GM19438 (cell line): Measurements from ENCODE around the gene ITGB6.

Source experiments
- ATAC-seq: cut with Tn5 transposase; IDR thresholded peaks from one replicate; pipeline ENCODE4 v1.9.1; 2021; ENCODE audit warnings: low read depth; ENCODE audit not compliant: unreplicated experiment

Gene ITGB6

DNA sequence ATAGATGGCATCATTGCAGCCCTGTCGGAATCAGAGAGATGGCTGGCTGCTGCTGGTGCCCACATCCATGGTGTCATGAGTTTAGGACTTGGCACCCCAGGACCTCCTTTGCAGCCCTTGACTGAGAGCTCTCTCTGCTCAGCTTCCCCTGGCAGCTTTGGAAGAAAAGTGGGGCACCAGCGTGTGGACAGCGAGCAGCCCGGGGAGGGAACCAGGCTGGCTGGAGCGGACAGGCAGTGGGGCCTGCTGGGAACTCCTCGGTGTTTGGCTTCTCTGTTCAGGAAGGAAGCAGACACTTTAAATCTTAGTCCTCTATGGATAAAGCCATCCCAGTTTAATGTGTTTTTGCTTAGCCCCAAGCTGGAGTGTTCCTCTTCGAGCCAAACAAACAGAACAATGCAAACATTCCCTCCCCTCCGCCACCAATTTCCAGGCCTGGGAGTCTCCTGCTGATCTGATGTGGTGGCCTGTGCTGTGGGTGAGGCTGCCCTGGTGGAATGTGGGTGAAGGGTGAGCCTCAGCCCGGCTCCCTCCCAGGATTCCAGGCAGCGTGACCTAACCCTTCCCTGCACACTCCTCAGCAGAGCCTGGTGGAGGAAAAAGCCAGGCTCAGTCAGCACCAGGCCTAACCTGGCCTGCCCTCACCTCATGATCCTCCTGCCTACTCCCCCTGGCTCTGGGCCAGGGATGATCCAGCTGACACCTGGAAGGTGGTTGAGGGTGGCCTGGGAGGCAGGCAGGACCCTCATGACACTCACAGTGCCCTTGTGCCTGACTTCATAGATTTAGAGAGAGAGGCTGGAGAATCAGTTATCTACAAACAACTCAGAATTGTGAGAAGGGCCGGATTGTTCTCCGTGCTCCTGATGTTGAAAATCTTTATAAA lies 21.6 kb upstream of the ITGB6 start:
- ATAC-seq: no peak

DNA sequence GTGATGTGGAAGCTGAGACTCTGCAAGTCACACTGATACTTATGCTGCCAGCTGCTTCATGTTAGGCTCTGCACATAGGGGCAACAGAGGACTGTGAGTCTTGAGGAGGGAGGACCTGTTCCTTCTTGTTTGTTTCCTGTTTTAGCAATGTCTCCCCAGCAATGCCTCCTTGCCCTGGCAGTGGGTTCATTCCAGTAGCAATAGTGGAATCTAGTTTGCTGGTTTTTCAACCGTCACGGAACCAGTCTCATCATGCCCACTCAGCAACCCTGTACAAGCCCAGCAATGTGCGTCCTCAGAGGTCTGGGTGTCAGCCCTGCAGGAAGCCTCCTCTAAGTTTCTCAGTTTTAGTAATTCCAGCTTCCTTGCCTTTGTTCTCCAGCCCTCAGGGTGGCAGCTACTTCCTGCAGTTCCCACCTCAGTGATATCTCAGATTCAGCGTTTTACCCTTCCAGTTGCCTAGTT lies 20.5 kb upstream of the ITGB6 start:
- no peak for ATAC-seq

DNA sequence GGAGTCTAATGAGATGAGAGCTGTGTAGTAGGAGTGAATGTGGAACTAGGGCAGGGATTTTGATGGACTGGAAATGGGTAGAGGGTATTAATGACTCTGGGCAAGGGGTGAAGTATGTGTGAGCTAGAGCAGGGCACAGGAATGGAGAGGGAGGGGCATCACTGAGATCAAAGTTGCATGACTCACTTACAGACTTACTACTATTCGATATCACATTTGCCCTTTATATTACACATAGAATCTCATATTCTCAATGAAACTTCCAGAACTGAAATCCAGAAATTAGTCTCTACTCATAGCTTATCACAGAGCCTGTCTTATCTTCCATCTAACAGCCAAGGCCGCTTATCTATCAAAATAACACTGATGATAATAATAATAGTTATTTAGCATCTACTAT lies 20.0 kb upstream of the ITGB6 start:
- no peak for ATAC-seq

DNA sequence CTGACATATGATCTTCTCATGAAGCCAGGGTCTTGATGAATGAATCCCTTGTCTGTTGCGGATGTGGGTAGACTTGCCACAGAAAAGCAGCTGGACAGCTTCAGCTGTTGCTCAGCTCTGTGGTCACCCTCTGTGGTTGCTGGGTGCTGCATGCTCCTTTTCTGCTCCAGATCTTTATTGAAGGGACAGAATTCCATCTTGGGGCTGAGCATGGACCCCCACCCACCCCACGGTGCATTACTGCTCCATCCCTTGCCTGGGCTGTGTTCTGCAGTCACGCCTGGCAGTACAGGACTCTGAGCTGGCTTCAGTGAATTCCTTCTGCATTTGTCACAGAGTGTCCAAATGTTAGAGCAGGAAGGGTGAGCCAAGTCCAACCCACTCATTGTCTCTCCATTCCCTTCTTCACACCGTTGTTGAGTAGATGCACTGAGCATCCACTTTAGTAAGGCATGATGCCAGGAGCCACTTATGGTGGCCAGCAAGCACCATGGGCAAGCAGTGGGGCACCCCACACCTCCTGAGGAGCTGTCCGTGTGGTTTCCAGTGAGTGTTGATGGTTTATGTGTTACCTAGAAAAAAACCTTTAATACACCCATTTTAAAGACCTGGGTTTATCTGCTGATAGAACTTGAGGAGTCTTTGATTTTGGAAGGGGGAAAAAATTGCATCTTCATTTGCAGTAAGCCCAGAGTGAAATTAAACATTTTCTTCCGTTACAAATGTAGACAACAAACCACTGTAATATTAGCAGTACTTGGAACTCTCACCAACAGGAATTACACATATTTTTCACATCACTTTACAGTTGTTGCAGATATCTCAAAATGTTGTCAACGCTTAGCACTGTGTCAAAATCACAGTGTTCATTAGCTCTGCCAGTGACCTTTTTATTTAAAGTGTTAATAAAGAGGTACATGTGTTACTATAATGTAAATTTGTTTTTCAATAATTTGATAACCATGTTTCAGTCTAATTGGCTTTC lies 14.7 kb upstream of the ITGB6 start:
- ATAC-seq: no peak

DNA sequence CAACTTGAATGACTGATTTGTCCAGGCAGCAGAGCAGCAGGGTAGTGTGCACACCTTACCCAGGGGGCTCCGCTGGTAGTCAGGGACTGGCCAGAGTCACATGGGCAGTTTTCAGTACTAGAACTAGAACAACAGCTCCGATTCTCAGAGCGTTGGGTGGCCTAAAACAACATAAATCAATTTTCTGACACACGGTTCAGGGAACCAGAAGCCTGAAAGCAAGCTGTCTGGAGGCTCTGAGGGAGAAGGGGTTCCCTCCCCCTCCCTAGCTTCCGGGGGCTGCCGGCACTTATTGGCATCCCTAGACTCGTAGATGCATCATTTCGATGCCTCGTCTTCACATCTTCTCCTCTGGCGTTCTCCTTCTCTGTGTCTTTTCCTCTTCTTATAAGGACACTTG lies 13.4 kb upstream of the ITGB6 start:
- no peak for ATAC-seq

DNA sequence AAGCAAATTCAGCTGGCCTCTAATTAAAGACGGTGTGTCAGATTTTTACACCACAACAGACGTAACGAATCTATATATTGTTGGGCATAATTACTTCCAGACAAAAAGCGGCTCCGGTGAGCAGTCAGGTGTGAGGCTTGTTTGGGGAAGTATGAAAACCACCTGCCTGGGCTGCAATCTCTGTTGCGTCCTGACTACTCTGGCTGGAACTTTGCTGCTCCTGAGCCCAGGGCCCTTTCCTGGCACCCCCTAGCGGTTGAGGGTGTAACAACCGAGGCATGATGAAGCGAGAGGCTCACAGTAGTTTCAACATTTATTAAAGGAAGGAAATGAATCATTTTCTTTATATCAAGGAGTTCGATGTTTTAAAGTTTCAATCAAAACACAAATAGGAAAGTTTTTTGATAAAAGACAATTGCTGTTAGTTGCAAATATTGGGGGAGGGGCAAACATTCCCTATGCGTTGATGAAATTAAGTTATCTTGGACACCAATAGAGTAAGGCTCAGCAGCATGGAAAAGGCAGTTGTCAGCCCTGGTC lies 10.6 kb upstream of the ITGB6 start:
- peak; percentile 87 for ATAC-seq

DNA sequence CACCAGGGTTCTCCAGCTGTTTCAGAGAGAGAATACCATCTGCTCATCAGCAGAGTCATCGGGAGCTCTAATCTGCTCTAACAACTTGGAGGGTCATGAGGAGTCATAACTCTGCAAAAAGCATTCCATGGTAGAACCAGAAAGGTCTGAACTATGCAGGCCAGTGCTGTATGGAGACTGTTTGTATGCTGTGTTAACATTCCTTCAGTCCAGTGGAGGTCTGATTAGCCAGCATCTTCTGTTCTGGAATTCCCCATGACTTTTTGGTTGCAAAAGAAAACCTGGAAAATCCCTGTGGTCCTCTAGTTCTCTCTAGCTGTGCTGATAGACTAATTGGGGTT lies 9.4 kb upstream of the ITGB6 start:
- ATAC-seq: no peak

DNA sequence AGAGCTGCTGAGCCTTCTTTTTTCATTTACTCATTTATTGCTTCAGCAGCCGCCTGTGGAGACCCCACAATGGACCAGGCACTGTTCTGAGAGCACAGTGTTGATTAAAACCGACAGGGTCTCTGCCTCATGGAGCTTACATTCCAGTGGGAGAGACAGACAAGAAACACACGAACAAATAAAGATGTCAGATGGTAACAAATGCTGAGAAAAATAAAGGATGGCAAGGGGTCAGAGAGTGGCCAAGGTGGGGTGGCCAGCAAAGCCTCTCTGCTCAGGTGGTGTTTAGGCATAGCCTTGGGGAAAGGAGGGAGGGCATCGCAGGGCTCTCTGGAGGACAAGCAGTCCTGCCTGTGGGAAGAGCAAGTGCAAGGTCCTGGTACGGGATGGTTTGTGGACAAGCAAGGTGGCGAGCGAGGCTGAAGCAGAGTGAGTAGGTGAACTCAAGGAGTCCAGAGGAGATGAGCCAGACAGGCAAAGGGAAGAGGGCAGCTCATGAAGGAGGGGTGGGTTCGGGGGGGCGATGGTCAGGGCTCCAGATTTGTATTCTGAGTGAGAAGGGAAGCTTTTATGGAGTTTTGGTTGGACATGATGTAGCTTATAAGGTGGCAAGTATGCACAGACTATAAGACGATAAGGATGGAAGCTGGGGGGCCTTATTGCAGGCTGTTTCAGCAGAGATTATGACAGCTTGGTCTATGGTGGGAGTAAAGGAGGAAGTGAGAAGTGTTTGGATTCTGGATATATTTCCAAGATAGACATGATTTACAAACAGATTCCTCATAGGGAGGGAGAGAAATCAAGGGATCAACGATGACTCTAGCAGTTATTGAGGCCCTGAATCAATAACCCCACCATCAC lies 8.8 kb upstream of the ITGB6 start:
- no peak for ATAC-seq

DNA sequence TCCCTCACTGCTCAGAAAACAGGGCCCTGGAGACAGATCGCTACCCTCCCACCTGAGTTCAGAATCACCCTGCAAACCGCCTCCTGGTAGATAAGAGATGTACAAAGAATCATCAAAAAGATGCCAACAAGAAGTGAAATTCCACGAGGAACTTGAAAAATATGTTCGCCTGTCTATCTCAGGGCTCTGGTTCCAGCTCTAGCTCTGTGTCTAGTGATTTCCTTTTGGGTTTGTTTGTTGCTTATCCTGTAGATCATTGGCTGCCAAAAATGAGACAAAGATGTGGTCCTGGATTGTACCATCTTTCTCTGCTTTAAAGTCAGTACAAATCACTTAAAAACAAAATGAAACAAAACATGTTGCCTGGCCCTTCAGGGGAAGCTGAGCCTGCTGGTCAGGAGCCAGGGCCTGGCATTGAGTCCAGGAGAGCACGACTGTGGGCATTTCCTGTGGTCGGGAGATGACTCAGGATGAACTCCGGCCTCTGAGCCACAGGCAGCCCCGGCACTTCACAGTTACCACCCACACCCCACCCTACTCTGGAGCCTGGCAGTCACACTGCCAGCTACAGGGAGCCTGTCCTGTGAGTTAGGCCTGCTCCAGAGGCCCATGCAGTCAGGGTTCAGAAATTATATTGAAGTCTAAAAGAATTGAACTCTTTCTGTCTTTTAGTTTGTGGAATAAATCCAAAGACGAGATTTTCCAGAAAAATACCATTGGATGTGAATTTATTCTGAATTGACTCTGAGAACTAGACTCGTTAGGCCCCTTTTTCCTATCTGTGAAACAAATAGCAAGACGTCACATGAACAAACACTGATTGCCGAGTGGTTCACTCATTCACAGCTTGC lies 8.0 kb upstream of the ITGB6 start:
- no peak for ATAC-seq

DNA sequence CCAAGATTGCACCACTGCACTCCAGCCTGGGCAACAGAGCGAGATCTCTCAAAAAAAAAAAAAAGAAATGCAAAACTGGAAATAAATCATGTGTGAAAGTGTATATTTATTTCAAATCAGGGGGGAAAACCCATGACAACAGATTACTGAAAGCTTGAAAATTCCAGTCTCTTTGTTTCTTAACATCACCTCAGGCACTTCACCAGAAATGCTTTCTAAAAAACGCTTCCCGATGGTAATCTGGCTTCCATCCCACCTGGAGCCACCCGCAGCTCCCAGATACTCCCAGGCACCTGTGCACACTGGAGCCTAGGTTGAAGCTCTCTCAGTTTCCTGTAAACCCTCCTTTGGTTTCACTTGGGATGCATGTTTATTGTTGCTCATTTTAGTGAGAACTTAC lies 7.2 kb upstream of the ITGB6 start:
- ATAC-seq: no peak

DNA sequence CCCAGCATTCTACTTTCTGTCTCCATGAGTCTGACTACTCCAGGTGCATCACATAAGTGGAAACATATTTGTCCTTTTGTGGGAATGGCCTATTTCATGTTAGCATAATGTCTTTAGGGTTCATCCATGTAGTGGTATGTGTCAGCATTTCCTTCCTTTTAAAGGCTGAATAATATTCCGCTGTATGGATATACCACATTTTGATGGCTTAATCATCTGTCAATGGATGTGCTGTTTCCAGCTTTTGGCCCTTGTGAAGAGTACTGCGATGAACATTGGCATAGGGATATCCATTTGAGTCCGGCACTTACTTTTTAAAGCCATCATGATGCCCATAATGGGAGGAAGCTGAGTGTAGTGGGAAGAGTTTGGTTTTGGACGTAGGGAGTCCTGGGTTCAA lies 6.4 kb upstream of the ITGB6 start:
- ATAC-seq: no peak

DNA sequence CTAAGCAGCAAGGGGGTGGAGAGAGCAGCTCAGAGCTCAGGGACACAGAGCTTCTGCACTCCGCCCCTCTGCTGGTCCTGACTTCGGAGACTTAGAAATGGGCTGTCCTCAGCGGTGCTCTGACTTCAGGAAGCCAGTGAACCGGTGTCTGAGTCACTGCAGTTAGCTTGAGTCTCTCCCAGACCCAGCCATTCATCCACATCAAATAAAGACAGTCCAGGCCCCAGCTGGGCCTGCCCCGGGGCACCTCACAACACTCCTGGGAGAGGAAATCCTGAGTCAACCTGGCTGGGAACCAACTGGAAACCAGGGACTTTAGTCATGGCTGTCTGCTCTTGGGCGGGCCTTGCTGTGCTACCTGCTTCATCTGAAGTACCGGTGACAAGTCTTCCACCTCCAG lies 5.4 kb upstream of the ITGB6 start:
- no peak for ATAC-seq

DNA sequence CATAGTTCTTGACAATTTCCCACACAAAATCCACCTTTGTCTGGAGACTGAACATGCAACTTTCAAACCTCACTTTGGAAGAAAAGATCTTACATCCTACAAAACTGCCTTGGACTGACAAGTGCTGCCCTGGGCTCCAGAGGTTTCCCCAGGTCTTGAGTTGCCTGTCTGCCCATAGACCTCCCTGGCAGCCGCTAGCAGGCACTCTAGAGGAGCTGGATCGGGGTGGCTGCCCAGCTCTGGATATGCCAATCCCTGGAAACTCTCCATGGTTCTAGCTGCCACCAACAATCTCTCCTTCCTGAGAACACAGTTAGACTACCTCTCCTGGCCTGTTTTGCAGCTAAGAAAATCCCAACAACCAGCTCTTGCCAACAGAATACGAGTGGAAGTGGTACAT lies 3.4 kb upstream of the ITGB6 start:
- ATAC-seq: no peak

DNA sequence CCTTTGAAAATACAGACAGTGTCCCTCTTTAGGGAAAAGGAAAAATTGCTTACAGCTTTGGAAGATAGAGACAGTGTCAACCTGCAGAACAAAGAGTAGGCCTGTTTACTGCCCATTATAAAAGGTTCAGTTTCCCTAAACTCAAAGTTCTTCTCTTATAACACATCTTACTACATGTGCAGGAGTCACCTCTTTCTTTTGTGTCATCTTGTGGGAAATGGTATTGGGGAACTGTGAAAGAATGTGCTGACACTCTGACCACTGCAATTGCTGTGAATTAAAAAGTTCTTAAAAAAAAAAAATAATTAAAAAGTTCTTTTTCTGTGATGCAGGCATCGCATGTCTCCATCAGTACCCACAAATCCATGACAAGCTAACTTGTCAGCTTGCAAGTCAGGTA lies 2.9 kb upstream of the ITGB6 start:
- no peak for ATAC-seq

DNA sequence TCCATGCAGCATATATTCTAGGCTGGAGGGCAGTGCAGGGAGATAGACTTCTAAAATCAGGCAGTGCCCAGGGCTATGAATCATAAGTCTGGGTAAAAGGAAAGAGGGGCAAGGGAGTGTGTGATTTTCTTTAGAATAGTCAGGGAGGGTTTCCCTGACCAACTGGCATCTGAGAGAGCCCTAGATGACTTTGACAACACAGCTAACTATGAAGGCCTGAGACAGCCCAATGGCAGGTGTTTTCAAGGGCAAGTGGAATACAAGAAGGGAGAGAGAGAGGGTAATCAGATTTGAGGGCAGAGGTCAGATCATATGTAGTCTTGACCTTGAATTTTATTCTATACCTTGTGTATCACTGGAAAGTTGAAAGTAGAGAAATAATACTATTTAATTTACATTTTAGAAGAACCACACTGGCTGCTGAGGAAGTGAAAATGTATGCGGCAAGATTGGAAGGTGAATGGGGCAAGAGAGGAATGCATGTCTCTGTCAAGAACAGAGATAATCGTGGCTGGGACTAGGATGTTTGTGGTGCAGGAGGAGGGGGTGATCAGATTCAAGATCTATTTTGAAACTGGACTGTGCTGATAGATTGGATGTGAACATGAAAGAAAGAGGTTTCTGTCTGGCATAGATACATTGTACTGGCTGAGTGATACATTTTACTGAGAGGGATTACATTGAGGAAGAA lies 1.9 kb upstream of the ITGB6 start:
- ATAC-seq: peak; percentile 59

DNA sequence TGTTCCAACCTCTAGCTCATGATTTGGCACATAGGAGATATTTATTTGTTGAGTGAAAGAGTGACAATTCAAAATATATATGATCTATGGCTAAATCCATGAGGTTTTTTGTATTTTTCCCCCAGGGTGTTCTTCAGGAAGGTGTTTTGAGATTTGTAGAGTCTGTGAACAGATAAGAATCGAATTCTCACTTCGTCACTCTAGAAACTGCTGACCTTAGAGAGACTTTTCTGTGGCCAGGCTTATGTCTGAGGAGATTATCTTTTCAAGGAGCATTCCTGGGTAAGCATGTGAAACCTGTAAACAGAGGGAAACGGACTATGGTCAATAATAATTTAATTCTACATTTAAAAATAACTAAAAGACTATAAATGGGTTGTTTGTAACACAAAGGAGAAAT lies 849 bp upstream of the ITGB6 start:
- ATAC-seq: no peak

DNA sequence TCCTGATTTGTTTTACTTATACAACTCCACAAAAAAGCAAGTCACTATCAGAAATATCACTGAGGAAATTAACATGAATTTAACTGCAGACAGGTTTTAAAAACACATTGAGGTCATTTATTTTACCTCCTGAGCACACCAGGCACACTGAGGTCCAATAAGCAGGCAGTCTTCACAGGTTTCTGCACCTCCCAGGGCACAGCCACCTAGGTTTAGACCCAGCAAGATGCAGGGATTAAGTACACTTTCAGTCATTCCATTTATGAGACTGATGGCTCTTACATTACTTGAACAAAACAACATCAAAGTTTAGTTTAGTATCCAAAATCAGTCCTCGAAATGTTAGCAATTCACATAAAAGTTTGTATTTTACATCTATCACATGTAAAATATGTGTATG lies 1.0 kb downstream of the ITGB6 start:
- ATAC-seq: no peak

DNA sequence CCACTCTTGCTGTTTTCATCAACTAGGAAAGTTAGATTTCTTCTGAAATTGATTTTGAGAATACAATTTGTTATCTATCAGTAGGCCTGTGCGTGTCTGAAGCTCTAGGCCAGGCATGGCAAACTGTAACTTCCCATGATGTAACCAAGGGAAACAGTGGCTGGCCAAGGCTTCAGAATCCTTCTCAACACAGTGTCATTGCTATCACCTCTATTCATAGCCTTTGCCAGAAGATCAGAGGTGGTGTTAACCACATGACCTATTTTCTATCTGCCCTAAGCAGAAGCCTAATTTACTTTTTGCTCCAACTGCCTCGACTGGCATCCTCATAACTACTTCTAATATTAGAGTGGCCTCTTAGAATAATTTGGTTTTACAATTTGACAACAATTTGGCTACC lies 2.5 kb downstream of the ITGB6 start:
- no peak for ATAC-seq

DNA sequence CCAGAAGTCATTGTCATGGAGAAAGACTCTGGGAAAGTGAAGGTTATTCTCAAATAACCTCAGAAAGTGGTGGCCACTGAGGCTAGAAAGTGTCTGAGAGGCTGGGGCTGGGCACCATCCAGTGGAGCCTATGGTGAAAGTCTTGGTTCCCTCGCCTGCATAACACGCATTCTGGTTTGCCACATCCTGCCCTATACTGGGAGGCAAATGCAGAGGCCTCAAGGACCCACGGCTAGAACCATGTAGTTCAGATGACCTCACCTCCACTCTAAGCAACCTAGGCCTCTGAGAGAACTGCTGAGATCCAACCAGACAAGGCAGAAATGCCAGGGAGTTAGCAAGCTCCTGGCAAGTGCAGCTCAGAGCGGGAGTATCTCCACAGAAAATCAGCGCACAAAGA lies 5.1 kb downstream of the ITGB6 start:
- no peak for ATAC-seq
